Gastrocnemius medialis (tissue), 4 donors: ENCODE results near the gene RYR2.

Source experiments
- POLR2A ChIP-seq, 2 donors: fragments of 450-650 bp; IDR thresholded peaks; one replicate each; pipeline ENCODE4 v1.6.1; 2017; ENCODE audit warnings: antibody characterized with exemption in 2 of 2, mild to moderate bottlenecking in 2 of 2, moderate library complexity in 2 of 2
- TF ChIP-seq, protein P1 (sequence below), 5 experiments: fragments of 450-650 bp in 3 of 5; fragments of 200-600 bp in 2 of 5; sonication (generic) in 2 of 5; IDR thresholded peaks in 4 of 5; conservative IDR thresholded peaks in 1 of 5; 1 replicate in 4 of 5; 2 replicates in 1 of 5; pipeline ENCODE4 v1.5.1; 2016 to 2019; ENCODE audit warnings: antibody characterized with exemption in 5 of 5, mild to moderate bottlenecking in 3 of 5, moderate library complexity in 3 of 5

DNA sequence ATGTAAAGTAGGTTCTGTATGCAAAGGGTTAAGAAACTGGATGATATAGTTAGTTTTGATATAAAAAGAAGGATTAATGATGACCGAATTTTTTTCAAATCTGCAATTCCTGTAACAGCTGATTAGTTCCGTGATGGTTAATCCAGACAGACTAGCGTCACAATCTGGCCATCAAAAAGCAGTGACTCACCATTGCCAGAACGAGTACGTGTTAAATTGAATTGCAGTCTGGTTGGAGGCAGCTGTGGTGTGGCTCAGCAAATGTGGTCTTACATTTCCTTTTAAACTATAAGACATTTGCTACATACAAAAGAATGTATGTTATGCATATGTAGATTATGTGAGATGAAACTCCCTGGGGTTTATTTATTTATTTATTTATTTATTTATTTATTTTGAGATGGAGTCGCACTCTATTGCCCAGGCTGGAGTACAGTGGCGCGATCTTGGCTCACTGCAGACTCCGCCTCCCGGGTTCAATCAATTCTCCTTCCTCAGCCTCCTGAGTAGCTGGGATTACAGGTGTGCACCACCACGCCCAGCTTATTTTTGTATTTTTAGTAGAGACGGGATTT lies 139.8 kb downstream of the RYR2 start:
- TF ChIP-seq, protein P1, sequence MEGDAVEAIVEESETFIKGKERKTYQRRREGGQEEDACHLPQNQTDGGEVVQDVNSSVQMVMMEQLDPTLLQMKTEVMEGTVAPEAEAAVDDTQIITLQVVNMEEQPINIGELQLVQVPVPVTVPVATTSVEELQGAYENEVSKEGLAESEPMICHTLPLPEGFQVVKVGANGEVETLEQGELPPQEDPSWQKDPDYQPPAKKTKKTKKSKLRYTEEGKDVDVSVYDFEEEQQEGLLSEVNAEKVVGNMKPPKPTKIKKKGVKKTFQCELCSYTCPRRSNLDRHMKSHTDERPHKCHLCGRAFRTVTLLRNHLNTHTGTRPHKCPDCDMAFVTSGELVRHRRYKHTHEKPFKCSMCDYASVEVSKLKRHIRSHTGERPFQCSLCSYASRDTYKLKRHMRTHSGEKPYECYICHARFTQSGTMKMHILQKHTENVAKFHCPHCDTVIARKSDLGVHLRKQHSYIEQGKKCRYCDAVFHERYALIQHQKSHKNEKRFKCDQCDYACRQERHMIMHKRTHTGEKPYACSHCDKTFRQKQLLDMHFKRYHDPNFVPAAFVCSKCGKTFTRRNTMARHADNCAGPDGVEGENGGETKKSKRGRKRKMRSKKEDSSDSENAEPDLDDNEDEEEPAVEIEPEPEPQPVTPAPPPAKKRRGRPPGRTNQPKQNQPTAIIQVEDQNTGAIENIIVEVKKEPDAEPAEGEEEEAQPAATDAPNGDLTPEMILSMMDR (IDR thresholded peaks at IDR 0.05 in 4 of 5, conservative IDR thresholded peaks at IDR 0.05 in 1 of 5) = no peak
- no peak for TF ChIP-seq POLR2A (IDR thresholded peaks at IDR 0.05)
